ENCODE data around the gene CCDC172.

CCDC172 gene

GRCh38 chr10:116402858-116403257, 78.6 kb downstream of the CCDC172 start:
- H3K36me3 Mint-ChIP-seq (ENCODE audit: low read depth): no peaks in the 10 kb centered on the region
- H3K27ac Mint-ChIP-seq: no peak overlapping the region
- no peak for TF ChIP-seq CTCF (IDR thresholded peaks at IDR 0.05; ENCODE audit: unreplicated experiment in 3 of 3)
- H3K27me3 Mint-ChIP-seq (ENCODE audit: low read depth): no peaks in the 10 kb centered on the region
- H3K4me1 Mint-ChIP-seq: no peaks in the 10 kb centered on the region
- H3K4me3 Mint-ChIP-seq: no peak overlapping the region
- peaks cover 3% of the 10 kb centered on the region for H3K9me3 Mint-ChIP-seq

- Mint-ChIP-seq H3K27ac (no peak overlapping the region), H3K4me1 (no peaks in the 10 kb centered on the region), H3K36me3 (ENCODE audit: low read depth) (no peaks in the 10 kb centered on the region), H3K9me3 (peaks cover 3% of the 10 kb centered on the region), H3K27me3 (ENCODE audit: low read depth) (no peaks in the 10 kb centered on the region), H3K4me3 (no peak overlapping the region)
- TF ChIP-seq CTCF (IDR thresholded peaks at IDR 0.05; ENCODE audit: unreplicated experiment in 3 of 3): no peak
Observed at GRCh38 chr10:116403740-116404250, 79.5 kb downstream of the CCDC172 start.

GRCh38 chr10:116408719-116409118, 84.5 kb downstream of the CCDC172 start:
- no peak overlapping the region for H3K27ac Mint-ChIP-seq
- no peaks in the 10 kb centered on the region for H3K4me1 Mint-ChIP-seq
- H3K9me3 Mint-ChIP-seq: peaks cover 3% of the 10 kb centered on the region
- no peak overlapping the region for H3K4me3 Mint-ChIP-seq
- no peaks in the 10 kb centered on the region for H3K27me3 Mint-ChIP-seq (ENCODE audit: low read depth)
- TF ChIP-seq CTCF (IDR thresholded peaks at IDR 0.05; ENCODE audit: unreplicated experiment in 3 of 3): no peak
- no peaks in the 10 kb centered on the region for H3K36me3 Mint-ChIP-seq (ENCODE audit: low read depth)

GRCh38 chr10:116410351-116410750, 86.1 kb downstream of the CCDC172 start:
- Mint-ChIP-seq H3K27me3 (ENCODE audit: low read depth) (no peaks in the 10 kb centered on the region), H3K27ac (no peak overlapping the region), H3K4me1 (no peaks in the 10 kb centered on the region), H3K9me3 (no peaks in the 10 kb centered on the region), H3K36me3 (ENCODE audit: low read depth) (no peaks in the 10 kb centered on the region), H3K4me3 (no peak overlapping the region)
- no peak for TF ChIP-seq CTCF (IDR thresholded peaks at IDR 0.05; ENCODE audit: unreplicated experiment in 3 of 3)

GRCh38 chr10:116417821-116418220, 93.6 kb downstream of the CCDC172 start:
- no peaks in the 10 kb centered on the region for H3K27me3 Mint-ChIP-seq (ENCODE audit: low read depth)
- H3K4me1 Mint-ChIP-seq: no peaks in the 10 kb centered on the region
- no peak overlapping the region for H3K4me3 Mint-ChIP-seq
- no peaks in the 10 kb centered on the region for H3K36me3 Mint-ChIP-seq (ENCODE audit: low read depth)
- no peak overlapping the region for H3K27ac Mint-ChIP-seq
- TF ChIP-seq CTCF (IDR thresholded peaks at IDR 0.05; ENCODE audit: unreplicated experiment in 3 of 3): no peak
- H3K9me3 Mint-ChIP-seq: no peaks in the 10 kb centered on the region

- TF ChIP-seq CTCF (IDR thresholded peaks at IDR 0.05; ENCODE audit: unreplicated experiment in 3 of 3): no peak
- Mint-ChIP-seq H3K9me3 (no peaks in the 10 kb centered on the region), H3K4me3 (no peak overlapping the region), H3K27me3 (ENCODE audit: low read depth) (no peaks in the 10 kb centered on the region), H3K4me1 (no peaks in the 10 kb centered on the region), H3K27ac (no peak overlapping the region), H3K36me3 (ENCODE audit: low read depth) (no peaks in the 10 kb centered on the region)
Observed at GRCh38 chr10:116418389-116418788, 94.1 kb downstream of the CCDC172 start.

Data from nephron (organoid).